Activated gamma-delta T cell treated with Interleukin-2 at 50 U/mL for 16 hours (primary cell): ENCODE data around the gene IQCB1.
"Not testable (repeated sequence)": the region's sequence is repeated elsewhere in the genome, so short reads cannot be mapped to it uniquely, and the experiment has no call there.

ENCODE experiments used
- DNase-seq: peaks from one replicate; pipeline ENCODE4 v3.0.0-alpha.2; 2020

The IQCB1 gene

GRCh38 chr3:121800906-121801305 is 34.0 kb downstream of the IQCB1 start:
- no peak for DNase-seq

GRCh38 chr3:121796970-121797369 is 37.9 kb downstream of the IQCB1 start:
- no peak for DNase-seq

GRCh38 chr3:121794264-121794983 is 40.4 kb downstream of the IQCB1 start:
- no peak for DNase-seq

GRCh38 chr3:121793078-121793477 is 41.8 kb downstream of the IQCB1 start:
- no peak for DNase-seq

- no peak for DNase-seq
Measured at GRCh38 chr3:121786485-121786884, 48.4 kb downstream of the IQCB1 start.

- DNase-seq: not testable (repeated sequence)
Measured at GRCh38 chr3:121782784-121783183, 52.1 kb downstream of the IQCB1 start.

GRCh38 chr3:121781611-121782010 is 53.2 kb downstream of the IQCB1 start:
- DNase-seq: no peak

- DNase-seq: not testable (repeated sequence)
Measured at GRCh38 chr3:121775095-121775494, 59.8 kb downstream of the IQCB1 start.

GRCh38 chr3:121769246-121769645 is 65.6 kb downstream of the IQCB1 start:
- no peak for DNase-seq

- no peak for DNase-seq
Measured at GRCh38 chr3:121768452-121768851, 66.4 kb downstream of the IQCB1 start.

GRCh38 chr3:121759541-121760202 is 75.2 kb downstream of the IQCB1 start:
- DNase-seq: no peak

- no peak for DNase-seq
Measured at GRCh38 chr3:121758727-121759450, 76.0 kb downstream of the IQCB1 start.

- no peak for DNase-seq
Measured at GRCh38 chr3:121757812-121758545, 76.9 kb downstream of the IQCB1 start.

- DNase-seq: no peak
Measured at GRCh38 chr3:121757087-121757811, 77.6 kb downstream of the IQCB1 start.

- DNase-seq: no peak
Measured at GRCh38 chr3:121752772-121753171, 82.1 kb downstream of the IQCB1 start.

GRCh38 chr3:121752261-121752660 is 82.6 kb downstream of the IQCB1 start:
- no peak for DNase-seq

- DNase-seq: no peak
Measured at GRCh38 chr3:121750087-121750415, 84.8 kb downstream of the IQCB1 start.

GRCh38 chr3:121749276-121750086 is 85.4 kb downstream of the IQCB1 start, which contains the start of gene GOLGB1:
GOLGB1 (minus strand) TSS chr3:121749741; CDS start chr3:121730971, 18,770 bp downstream.
- DNase-seq: peak; percentile 92

- DNase-seq: no peak
Measured at GRCh38 chr3:121748680-121749275, 86.1 kb downstream of the IQCB1 start.

- no peak for DNase-seq
Measured at GRCh38 chr3:121747976-121748375, 86.9 kb downstream of the IQCB1 start.

- not testable (repeated sequence) for DNase-seq
Measured at GRCh38 chr3:121743106-121743505, 91.8 kb downstream of the IQCB1 start.
